SKM-1 (cell line): ENCODE measurements around the gene MOB3C.
"Not testable (repeated sequence)": the region's sequence is repeated elsewhere in the genome, so short reads cannot be mapped to it uniquely, and the experiment has no call there.

Experiments used
- DNase-seq: peaks from one replicate; lab custom pipeline; 2025; ENCODE audit not compliant: unreplicated experiment; lab: John Stamatoyannopoulos, UW

Gene MOB3C

DNA sequence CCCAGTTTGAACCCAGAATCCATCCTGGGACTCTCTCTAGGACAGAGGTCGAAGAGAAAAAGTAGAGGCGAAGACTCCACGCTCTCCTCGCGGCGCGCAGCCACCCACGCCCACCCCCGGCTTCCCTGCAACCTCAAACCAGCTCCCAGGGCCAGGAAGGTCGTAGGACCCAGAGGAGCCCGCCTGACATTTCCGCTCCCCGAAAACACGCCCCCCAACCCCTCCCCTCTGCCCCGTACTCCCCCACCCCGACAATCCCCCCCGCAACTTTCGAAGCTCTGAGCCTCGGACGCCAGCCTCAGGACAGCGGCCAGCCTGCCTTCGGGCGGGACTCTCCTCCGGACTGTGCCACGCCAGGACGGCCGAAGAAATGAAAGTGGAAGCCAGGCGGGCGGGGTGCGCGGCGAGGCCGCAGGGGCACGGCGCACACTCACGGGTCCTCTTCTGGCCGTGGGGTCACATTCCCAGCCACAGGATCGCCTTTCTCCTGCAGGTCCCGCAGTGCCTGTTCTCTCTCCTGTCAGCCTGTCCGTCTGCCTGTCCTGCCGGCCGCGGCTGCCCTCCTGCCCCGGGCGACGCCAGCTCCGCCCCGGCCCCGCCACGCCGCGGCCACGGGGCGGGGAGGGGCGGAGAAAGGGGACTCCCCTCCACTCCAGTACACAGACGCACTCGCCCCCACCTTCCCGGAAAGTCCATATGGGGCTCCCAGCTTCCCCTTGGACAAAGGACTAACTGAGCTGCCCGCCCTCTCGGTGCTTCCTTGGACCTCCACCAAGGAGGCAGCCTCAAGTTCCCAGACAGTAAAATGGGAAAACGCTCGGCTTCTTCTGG lies at the start of gene MOB3C:
TSS of gene MOB3C (minus strand) at position 535 of the 831 bp plus-strand sequence. CDS start 3,490 bp downstream, outside the sequence.
- no peak for DNase-seq

DNA sequence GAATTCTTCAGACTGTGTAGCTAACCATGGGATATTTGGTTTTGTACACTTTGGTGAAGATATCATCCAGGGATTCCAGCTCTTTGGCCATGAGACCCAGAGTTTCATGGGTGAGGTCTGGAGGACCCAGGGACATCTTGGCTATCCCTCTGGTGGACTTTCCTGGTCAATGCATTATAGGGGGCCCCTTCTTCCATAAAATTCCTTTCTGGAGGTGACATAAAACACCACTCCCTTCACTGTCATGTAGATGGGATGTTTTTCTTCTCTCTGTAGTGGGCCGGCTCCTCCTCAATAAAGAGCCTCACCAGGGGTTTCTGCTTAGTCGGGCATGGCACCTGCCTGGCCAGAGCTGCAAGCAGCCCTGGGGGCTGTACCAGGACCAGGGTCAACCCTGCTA lies 49.4 kb upstream of the MOB3C start:
- DNase-seq = no peak

DNA sequence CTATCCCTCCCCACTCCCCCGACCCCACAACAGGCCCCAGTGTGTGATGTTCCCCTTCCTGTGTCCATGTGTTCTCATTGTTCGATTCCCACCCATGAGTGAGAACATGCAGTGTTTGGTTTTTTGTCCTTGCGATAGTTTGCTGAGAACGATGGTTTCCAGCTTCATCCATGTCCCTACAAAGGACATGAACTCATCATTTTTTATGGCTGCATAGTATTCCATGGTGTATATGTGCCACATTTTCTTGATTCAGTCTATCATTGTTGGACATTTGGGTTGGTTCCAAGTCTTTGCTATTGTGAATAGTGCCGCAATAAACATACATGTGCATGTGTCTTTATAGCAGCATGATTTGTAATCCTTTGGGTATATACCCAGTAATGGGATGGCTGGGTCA lies 46.3 kb upstream of the MOB3C start:
- not testable (repeated sequence) for DNase-seq

DNA sequence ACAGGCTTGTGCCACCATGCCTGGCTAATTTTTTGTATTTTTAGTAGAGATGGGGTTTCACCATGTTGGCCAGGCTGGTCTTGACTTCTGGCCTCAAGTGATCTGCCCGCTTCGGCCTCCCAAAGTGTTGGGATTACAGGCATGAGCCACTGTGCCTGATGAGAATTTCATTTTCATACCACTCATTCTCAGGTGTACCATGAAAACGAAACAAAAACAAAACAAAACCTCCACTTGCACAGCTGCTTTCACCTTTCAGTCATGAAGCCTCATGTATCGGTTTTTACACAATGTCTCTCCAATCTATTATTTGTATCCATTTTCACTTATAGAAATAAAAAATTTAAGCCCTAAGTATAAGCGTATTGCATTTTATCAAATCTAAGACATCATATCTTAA lies 43.5 kb upstream of the MOB3C start:
- DNase-seq = not testable (repeated sequence)

DNA sequence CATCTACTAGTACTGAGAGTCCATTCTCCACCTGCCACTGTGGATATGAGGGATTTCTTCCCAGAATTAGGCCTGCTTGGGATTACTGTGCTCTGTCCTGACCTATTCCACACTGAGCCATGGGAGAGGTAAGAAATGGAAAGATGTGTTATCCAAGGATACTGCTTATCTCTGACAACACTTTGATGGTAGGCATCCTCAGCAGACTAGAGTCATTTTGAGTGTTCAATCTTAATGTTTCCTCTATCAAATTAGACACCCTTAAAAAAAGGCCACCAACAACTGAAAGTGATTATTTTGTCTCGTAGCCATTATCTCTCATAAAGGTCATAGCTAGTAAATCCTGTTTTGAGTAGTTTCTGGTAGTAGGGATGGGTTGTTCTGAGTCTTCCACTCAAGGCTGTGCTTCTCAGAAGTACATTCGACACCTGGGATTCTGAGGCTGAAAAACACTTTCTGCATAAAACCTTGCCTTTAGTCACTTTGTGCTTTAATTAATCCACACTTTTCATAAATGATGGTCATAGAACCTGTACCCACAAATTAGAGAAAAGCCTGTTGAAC lies 42.8 kb upstream of the MOB3C start:
- DNase-seq = no peak

DNA sequence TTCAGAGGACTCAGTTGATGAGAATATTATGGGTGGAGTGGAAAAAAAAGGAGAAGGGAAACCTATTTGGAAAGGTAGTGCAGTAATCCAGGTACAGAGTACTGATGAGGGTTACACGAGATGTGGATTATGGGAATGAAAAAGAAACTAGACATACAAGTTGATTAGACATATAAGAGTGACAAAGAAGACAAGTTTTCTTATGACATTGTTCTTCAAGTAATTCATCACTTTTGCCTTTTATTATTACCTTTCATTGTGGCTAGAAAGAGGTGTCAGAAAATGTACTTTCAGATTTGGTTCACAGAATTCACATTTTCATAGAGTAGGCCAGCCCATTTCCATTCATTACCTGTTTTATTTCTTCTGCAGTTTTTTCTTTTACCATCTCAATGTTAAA lies 41.2 kb upstream of the MOB3C start:
- no peak for DNase-seq

DNA sequence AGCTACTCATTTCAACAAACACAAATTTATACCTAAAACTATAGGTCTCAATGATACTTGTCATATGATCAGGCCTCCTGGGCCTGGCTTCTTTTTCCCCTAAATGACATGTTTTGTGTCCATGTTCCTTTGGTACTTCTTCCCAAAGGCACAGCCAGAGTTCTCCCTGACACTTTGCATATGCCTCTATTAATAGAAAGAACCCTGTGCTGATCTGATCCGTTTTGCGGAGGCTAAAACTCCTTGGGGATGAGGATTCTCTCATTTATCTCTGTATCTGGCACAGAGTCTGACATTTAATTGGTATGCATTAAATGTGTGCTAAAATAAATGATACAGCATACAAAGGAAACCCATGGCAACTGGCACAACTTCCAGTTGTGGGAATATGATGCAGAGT lies 40.0 kb upstream of the MOB3C start:
- DNase-seq = no peak

DNA sequence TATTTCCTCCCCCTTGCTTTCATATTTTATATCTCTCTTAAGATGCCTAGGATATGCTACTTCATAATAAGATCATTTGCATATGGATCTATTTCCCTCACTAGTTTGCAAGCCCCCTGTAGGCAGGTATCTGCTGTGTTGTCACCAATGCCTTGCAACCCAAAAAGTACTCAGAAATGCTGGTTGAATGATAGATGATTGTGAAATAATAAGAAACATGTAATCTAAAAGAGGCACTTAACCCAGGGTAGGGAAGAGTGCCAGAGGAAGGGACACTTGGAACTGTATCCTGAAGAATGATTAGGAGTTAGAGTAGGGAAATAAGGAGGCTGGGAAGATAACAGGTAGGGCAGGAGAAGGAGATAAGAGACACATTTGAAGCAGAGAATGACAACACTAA lies 39.2 kb upstream of the MOB3C start:
- no peak for DNase-seq

DNA sequence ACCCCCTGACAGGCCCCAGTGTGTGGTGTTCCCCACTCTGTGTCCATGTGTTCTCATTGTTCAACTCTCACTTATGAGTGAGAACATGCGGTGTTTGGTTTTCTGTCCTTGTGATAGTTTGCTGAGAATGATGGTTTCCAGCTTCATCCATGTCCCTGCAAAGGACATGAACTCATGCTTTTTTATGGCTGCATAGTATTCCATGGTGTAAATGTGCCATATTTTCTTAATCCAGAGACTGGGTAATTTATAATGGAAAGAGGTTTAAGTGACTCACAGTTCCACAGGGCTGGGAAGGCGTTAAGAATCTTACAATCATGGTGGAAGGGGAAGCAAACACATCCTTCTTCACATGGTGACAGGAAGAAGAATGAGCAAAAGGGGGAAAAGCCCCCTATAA lies 38.1 kb upstream of the MOB3C start:
- not testable (repeated sequence) for DNase-seq

DNA sequence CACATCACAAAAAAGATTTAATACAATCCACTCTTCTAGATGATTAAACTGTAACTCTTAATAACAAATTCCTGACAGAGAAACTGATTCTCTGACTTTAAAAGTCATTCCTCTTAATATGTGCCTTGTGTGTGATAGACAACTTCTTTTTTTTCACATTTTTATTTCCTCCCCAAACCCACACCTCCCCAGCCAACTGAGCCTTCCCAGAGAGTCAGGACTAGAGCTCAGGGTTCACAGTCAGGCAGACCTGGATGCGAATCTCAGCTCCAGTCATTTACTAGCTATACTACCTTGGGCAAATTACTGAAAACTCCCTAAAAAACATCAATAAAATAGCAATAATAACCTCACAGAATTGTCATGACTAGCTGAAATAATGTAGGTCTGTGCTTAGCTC lies 37.4 kb upstream of the MOB3C start:
- DNase-seq = no peak

DNA sequence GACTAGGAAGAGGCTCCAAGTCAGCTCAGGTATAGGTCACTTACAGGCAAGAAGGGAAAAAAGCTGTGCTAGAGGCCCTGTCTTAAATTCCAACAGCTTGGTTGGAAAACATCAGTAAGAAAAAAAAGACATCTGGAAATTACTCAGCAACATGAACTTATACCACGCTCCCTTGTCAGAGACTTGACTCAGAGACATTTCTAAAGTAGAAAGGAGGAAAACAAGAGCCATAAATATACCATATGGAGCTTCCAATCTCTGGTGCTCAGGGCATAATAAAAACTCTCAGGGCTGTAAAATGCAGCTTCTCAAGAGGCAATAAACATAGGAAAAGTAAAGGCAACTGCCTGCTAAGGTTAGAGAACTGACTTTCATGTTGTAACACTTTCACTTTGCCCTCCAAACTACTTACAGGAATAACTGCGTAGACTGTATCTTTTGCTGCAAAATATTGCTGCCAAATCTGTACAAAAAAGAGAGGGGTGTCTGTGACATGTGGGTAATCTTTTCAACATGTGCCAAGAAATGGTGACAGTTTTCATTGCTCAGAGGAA lies 36.9 kb upstream of the MOB3C start:
- DNase-seq = no peak

DNA sequence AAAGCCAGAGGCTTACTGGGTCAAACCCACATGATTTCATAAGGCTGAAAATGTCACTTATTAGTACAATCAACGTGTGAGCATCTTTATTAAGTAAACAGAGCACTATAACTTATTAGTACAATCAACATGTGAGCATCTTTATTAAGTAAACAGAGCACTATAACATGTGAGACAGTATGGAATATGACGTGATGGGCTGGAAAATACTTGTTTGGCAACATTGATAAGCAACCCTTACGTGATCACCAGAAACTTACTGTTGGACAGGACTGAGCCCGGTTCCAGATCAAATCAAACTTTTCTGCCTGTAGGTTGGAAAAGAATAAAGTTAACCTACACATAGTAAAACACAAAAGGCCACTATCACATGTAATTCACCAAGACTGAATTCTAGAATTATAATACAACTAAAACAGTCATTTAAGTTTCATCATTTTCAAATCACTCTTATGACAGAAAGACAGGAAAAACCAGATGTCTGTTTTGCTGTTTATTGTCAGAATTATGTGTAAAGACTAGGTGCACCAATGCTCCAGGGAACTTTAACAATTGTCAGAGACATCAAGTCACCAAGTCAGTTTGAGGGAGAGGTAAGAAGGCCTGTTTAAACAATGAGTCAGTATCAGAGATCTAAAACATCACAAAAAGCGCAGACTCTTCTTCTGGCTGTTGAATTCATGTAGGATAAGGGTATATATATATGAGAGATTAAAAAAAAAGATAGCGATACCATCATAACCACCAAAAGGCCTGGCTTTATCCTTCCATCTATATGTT lies 35.9 kb upstream of the MOB3C start:
- DNase-seq = no peak

DNA sequence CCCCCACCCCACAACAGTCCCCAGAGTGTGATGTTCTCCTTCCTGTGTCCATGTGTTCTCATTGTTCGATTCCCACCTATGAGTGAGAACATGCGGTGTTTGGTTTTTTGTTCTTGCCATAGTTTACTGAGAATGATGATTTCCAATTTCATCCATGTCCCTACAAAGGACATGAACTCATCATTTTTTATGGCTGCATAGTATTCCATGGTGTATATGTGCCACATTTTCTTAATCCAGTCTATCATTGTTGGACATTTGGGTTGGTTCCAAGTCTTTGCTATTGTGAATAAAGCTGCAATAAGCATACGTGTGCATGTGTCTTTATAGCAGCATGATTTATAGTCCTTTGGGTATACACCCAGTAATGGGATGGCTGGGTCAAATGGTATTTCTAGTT lies 34.5 kb upstream of the MOB3C start:
- not testable (repeated sequence) for DNase-seq

DNA sequence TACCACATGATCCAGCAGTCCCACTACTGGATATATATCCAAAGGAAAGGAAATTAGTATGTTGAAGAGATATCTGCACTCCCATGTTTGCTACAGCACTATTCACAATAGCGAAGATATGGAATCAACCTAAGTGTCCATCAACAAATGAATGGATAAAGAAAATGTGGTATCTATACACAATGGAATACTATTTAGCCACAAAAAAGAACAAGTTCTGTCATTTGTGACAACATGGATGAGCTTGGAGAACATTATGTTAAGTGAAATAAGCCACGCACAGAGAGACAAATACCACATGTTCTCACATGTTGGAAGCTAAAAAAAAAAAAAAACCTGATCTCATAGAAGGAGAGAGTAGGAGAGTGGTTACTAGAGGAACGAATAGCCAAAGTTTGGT lies 33.9 kb upstream of the MOB3C start:
- no peak for DNase-seq

DNA sequence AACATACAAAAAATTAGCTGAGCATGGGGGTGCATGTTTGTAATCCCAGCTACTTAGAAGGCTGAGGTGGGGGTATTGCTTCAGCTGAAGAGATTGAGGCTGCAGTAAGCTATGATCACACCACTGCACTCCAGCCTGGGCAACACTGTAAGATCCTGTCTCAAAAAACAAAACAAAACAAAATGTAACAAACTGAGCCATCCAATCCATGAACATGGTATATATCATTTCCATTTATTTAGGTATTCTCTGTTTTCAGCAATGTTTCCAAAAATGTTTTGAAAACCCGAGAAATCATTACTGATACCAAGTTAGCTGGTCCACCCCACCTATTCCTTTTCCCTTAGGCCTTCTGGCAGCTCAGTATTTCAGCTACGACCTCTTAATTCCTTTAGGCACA lies 33.2 kb upstream of the MOB3C start:
- DNase-seq = no peak

DNA sequence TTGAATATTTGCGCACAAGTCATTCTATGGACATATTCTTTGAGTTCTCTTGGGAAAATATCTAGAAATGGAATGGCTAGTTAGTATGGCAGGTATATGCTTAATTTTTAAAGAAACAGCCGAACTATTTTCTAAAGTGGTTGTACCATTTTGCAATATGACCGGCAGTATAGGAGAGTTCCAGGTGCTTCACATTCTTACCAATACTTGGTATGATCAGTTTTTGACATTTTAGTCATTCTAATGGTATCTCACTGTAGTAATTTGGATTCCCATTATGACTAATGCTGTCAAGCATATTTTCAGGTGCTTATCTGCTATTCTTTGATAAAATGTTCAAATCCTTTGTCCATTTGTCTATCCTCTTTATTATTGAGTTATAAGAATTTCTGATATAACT lies 31.0 kb upstream of the MOB3C start:
- DNase-seq = no peak

DNA sequence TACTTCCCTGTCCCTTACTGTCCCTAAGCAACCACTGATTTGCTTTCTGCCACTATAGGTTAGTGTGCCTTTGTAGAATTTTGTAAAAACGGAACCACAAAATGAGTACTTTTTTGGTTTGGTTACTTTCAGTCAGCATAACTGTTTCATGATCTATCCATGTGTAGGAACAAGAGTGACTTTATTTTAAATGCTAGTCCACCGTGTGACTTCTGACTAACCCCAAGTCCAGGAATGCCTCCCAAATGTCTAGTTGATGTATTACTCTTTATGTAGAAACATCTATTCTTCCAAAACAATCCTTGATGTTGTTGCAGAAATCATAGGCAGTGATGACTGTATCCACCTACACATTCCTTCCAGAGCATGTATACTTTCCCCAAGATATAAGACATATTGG lies 30.2 kb upstream of the MOB3C start:
- DNase-seq = no peak

DNA sequence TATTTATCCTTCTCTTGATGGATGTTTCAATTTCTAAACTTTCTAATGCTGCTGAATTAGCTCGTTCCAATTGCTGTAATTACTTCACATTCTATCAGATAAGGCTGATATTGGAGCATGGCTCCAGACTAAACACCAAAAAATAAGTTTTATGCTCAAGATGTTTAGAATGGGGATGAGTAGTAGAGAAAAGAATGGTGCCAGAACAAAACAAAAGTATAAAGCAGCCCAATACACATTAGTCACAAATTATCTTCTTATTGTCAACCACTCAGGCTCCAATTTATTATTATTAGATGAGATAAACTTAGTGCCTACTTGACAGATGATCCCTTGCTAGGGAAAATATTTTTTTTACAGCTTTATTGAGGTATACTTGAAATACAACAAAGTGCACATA lies 29.7 kb upstream of the MOB3C start:
- DNase-seq = no peak

DNA sequence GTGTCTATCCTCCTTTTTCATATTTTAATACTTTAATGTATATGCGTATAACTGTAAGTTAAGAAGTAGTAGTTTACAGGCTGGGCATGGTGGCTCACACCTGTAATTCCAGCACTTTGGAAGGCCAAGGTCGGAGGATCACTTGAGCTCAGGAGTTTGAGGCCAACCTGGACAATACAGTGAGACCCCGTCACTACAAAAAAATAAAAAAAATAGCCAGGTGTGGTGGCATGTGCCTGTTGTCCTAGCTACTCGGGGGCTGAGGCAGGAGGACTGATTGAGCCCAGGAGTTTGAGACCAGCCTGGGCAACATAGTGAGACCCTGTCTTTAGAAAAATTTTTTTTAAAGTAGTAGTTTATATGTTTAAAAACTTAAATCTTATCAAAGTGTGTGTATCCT lies 29.2 kb upstream of the MOB3C start:
- DNase-seq = no peak

DNA sequence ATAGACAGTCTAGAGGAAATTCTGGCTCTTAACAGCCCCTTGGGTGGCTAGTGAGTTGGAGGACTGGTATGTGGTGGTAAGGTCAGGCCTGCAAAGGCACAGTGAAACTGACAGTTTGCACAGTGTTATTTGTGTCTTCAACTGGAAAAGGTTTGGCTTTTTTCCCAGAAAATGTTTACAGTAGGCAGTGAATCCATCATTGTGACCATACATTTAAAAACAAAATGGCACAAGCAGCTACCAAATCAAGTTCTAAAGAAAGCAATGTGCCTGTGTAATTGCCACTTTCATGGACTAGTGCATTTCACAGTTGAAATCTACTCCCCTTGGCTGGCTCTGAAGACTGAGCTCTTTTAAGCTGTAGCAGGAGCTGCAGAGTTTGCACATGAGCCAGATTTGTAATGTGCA lies 26.8 kb upstream of the MOB3C start:
- no peak for DNase-seq

DNA sequence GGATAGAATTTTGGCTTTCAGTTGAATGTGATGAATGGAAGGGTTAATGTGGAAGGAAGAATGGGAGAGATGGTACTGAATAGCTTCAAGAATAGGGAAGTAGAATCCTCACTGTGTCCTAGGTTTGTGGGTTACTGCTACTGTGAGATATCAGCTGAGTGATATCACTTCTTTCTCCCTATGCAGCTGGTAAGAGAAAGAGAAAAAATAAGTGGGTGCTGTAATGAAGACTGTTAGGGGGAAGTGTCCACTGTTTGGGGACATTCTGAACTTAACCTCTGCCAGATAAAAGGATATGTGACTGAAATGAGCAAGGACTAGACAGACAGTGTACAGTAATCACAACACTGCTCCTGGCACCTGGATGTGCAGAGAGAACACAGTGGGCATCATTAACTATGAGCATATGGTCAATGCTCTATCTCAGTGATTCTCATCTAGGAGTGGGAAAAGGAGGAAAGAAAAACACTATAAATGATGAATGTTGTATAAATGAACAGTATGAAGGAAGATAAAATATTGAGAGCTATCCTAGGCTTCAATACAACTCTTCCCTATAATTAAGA lies 25.6 kb upstream of the MOB3C start:
- DNase-seq = no peak
